ENCODE measurements around the gene EFCAB10.

Gene EFCAB10, protein sequence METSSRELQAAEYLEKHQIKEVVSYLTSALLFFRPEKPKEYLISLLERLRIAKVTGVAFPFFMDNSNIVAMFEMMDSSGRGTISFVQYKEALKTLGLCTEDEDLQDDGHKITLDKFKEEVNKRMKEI

DNA sequence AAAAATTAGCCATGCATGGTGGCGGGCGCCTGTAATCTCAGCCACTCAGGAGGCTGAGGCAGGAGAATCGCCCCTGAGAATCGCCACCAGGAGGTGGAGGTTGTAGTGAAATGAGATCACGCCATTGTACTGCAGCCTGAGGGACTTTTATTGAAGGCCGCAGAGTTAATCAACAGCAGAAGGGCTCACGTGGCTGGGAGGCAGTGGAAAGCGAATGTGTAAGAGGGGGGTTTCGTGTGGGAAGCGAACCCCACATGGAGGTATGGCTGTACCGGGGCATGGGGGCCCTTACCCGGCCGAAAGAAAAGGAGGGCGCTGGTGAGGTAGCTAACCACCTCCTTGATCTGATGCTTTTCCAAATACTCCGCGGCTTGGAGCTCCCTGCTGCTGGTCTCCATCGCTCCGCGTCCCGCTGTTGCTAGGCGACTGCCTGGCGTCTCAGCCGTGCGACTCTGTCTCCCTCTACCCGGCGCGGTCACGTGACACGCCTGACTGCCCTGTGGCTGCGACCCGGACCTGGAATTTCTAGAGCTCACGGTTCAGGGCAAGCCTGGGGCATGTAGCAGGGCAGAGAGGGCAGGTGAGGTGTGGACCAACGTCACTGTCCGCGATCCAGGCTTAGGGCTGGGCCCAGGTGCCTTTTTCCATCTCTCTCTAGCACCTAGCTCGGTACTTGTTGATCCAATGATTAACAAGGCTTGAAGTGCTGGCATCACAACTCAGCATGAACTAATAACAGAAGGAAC lies at the start of gene EFCAB10:
Gene EFCAB10 (minus strand): TSS at position 428 of the 746 bp plus-strand sequence. CDS start 30 bp downstream, at position 398.
- Histone ChIP-seq H3K27me3 (replicated peaks; ENCODE audit: control insufficient read depth, insufficient read depth, low read length) (no peaks in the 10 kb centered on the region), H3K4me3 (replicated peaks; ENCODE audit: low read depth, low read length) (peak within 1 kb of the TSS; percentile 52), H3K36me3 (ENCODE audit: control insufficient read depth, insufficient read depth, low read length) (no peaks in the 10 kb centered on the region)
- TF ChIP-seq, protein P1, sequence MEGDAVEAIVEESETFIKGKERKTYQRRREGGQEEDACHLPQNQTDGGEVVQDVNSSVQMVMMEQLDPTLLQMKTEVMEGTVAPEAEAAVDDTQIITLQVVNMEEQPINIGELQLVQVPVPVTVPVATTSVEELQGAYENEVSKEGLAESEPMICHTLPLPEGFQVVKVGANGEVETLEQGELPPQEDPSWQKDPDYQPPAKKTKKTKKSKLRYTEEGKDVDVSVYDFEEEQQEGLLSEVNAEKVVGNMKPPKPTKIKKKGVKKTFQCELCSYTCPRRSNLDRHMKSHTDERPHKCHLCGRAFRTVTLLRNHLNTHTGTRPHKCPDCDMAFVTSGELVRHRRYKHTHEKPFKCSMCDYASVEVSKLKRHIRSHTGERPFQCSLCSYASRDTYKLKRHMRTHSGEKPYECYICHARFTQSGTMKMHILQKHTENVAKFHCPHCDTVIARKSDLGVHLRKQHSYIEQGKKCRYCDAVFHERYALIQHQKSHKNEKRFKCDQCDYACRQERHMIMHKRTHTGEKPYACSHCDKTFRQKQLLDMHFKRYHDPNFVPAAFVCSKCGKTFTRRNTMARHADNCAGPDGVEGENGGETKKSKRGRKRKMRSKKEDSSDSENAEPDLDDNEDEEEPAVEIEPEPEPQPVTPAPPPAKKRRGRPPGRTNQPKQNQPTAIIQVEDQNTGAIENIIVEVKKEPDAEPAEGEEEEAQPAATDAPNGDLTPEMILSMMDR (IDR thresholded peaks at IDR 0.05; ENCODE audit: insufficient read depth, low read length, poor library complexity, severe bottlenecking): no peak
- peak; percentile 65 for DNase-seq (ENCODE audit: extremely low read depth, insufficient read length)

DNA sequence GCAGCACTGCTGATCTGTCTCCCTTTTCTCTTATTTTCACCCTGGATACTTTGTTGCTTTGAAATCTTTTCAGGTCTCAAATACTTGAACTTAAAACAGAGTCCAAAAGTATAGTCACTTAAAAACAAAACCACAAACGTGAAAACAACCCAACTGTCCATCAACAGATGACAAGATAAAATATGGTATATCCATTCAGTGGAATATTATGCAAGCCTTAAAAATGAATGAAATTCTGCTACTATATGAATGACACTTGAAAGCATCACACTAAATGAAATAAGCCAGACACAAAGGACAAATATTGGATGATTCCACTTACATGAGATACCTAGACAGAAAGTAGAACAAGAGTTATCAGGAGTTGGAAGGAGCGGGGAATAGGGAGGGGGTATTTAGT lies 44.7 kb upstream of the EFCAB10 start:
- H3K36me3 ChIP-seq (ENCODE audit: control insufficient read depth, insufficient read depth, low read length): no peaks in the 10 kb centered on the region
- TF ChIP-seq, protein P1 (IDR thresholded peaks at IDR 0.05; ENCODE audit: insufficient read depth, low read length, poor library complexity, severe bottlenecking): no peak
- H3K4me3 ChIP-seq (replicated peaks; ENCODE audit: low read depth, low read length): no peak overlapping the region
- no peaks in the 10 kb centered on the region for H3K27me3 ChIP-seq (replicated peaks; ENCODE audit: control insufficient read depth, insufficient read depth, low read length)
- DNase-seq (ENCODE audit: extremely low read depth, insufficient read length): no peak

DNA sequence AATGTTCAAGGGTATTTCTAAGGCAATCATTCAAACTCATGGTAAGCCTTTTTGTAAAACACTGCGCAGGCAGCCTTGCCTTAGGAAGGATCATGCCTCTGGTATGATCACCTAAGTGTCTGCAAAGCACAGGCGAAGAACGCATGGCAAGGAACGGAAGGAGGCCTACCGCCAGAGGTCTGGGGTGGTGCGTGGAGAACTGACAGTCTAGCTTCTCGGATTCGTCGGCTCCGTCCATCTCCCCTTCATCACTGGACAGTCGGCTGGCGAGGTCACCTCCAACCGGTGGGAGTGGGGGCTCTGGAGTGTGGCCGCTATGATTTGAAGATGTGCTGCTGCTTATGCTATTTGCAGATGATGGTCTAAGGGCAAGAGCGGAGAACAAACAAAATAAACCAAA lies 42.6 kb upstream of the EFCAB10 start:
- no peak overlapping the region for H3K4me3 ChIP-seq (replicated peaks; ENCODE audit: low read depth, low read length)
- TF ChIP-seq, protein P1 (IDR thresholded peaks at IDR 0.05; ENCODE audit: insufficient read depth, low read length, poor library complexity, severe bottlenecking): no peak
- H3K36me3 ChIP-seq (ENCODE audit: control insufficient read depth, insufficient read depth, low read length): no peaks in the 10 kb centered on the region
- H3K27me3 ChIP-seq (replicated peaks; ENCODE audit: control insufficient read depth, insufficient read depth, low read length): no peaks in the 10 kb centered on the region
- no peak for DNase-seq (ENCODE audit: extremely low read depth, insufficient read length)

DNA sequence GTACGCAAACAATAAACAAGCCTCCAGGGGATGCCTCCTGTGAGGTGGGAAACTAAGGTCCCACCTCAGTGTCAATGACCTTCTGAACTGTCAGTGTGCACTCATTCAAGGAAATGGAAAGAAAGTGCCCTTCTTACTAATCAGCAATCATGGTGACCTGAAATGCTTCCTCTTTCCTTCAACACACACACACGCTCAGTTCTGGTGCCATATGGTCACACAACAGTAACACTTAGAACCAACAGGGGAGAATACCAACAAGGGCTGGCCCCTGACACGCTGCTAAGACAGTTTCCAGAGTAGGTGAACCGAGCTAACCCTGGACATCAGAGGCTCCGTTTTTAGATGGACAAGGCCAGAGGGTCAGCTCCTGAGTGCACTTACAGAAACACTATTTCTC lies 42.1 kb upstream of the EFCAB10 start:
- Histone ChIP-seq H3K36me3 (ENCODE audit: control insufficient read depth, insufficient read depth, low read length) (no peaks in the 10 kb centered on the region), H3K27me3 (replicated peaks; ENCODE audit: control insufficient read depth, insufficient read depth, low read length) (no peaks in the 10 kb centered on the region), H3K4me3 (replicated peaks; ENCODE audit: low read depth, low read length) (no peak overlapping the region)
- TF ChIP-seq, protein P1 (IDR thresholded peaks at IDR 0.05; ENCODE audit: insufficient read depth, low read length, poor library complexity, severe bottlenecking): no peak
- no peak for DNase-seq (ENCODE audit: extremely low read depth, insufficient read length)

DNA sequence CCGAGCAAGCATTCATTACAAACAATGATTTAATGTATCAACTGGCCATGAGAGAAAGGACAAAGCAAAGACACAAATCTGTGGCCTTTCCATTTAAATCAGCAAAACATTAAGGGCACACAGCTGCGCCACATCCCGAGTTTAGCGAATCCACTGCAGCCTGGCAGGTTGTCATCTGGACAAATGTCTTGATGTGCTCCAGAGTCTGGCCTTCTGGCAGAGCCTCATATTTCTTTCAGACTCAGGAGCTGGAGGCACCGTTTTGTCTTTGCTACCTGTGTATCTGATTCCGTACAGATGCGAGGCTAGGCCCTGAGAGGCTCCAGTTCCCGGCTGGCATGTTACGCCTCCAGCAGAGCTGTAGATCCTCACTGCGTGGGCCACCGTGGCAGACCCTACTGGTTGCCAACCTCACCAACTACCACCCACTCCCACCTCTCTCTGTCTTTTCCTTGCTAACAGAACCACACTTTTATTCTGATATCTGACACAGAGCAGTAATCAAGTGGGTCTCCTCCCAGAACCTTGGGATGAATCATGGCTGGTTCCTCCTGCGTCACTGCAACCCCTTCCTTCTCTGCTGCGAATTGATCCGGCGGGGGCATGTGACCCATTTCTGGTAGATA lies 40.9 kb upstream of the EFCAB10 start:
- H3K36me3 ChIP-seq (ENCODE audit: control insufficient read depth, insufficient read depth, low read length): no peaks in the 10 kb centered on the region
- no peaks in the 10 kb centered on the region for H3K27me3 ChIP-seq (replicated peaks; ENCODE audit: control insufficient read depth, insufficient read depth, low read length)
- TF ChIP-seq, protein P1 (IDR thresholded peaks at IDR 0.05; ENCODE audit: insufficient read depth, low read length, poor library complexity, severe bottlenecking): no peak
- no peak for DNase-seq (ENCODE audit: extremely low read depth, insufficient read length)
- no peak overlapping the region for H3K4me3 ChIP-seq (replicated peaks; ENCODE audit: low read depth, low read length)

Data from GM06990 (cell line).